Measurements from ENCODE around the gene ATP2A3. TPM values are rescaled to one million over a fixed set of nuclear protein-coding genes. Genes with fewer than 3 reads are reported as not detected.

The ATP2A3 gene
- total and polyA plus RNA-seq, 2 donors (not counting 3 experiments of a cell fraction or from before 2014, with no cell fraction given) = 0.37 to 0.55 TPM

DNA sequence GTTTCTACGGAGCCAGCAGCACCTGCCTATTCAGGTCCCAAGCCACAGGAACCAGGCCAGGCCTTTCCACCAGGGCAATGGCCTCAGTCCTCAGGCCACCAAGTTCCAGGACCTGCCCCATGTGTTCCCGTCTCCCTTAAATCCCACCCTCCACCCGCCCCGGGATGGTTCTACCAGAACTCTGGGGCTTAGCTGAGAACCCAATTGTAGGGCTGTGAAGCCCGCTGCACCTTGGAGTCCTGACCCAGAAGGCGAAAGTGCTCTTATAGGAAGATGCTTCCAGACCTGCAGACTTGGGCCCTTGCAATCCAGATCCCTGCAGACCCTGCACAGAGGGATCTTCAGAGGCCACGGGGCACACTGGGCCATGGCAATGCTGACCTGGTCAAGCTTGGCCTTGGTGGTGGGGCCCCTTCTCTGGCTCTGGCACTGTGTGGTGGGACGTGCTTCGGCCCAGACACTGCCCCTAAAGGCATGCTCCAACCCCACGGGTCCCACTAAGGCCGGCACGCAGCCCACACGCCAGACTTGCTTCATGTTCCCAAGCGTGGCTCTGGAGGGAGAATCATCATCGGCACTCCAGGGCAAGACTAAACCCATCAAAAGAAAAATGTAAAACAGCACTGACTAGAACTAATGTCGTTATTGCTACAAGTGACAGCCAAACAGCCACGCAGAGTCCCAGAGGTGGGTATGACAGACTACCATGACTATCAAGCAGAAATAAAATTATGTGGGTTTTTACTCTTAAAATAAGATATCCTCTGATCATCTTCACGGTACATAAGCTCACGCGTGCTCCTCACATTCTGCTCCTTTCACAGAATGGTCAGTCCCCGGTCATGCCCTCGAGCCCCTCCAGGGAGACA, 41.3 kb upstream of the ATP2A3 start:
- peaks cover 0 to 29% of the 10 kb centered on the region in 2 experiments for H3K36me3 ChIP-seq (ENCODE audit: control insufficient read depth in 2 of 2, extremely low read depth in 1 of 2, insufficient read depth in 2 of 2, low read length in 2 of 2)
- no peak overlapping the region for H3K27ac ChIP-seq (ENCODE audit: insufficient read depth, low read depth, low read length)
- H3K9me3 ChIP-seq (replicated peaks; ENCODE audit: control insufficient read depth, insufficient read depth, low read length) = no peaks in the 10 kb centered on the region
- BruUV-seq (replicated peaks) = no TSS peak
- H3K9ac ChIP-seq (replicated peaks; ENCODE audit: extremely low read depth, insufficient read depth, low read length) = no peak overlapping the region
- intact Hi-C loops (cut with micrococcal nuclease) (loop anchor here (2.0 kb wide), 1 partner anchor 41 kb away; the partner anchor contains the start of gene ATP2A3), dilution Hi-C loops (cut with MboI; ENCODE audit: extremely low pct_ligation_motif_present, low sequenced_read_pairs) (no loop called here)
- DNase-seq (ENCODE audit: low read depth, low spot score) (no peak), FAIRE-seq (no peak)
- H3K4me3 ChIP-seq (replicated peaks in 1 of 3; ENCODE audit: insufficient read depth in 1 of 3, low read depth in 1 of 3, low read length in 3 of 3) = no peak overlapping the region
- H3K79me2 ChIP-seq (ENCODE audit: control insufficient read depth, insufficient read depth, low read length) = no peaks in the 10 kb centered on the region
- no peaks in the 10 kb centered on the region for H4K20me1 ChIP-seq (replicated peaks; ENCODE audit: control insufficient read depth, extremely low read depth, insufficient read depth, low read length)
- H3K4me2 ChIP-seq (ENCODE audit: insufficient read depth, low read length) = no peak overlapping the region
- POLR2A ChIA-PET = no interaction called here
- no peak overlapping the region for H2AFZ ChIP-seq (ENCODE audit: low read depth, low read length)
- H3K4me1 ChIP-seq (ENCODE audit: control insufficient read depth, extremely low read depth, insufficient read depth, low read length) = peaks cover 9% of the 10 kb centered on the region
- no peaks in the 10 kb centered on the region for H3K9me1 ChIP-seq (replicated peaks; ENCODE audit: control insufficient read depth, extremely low read depth, insufficient read depth, low read length)
- CTCF ChIA-PET = interaction anchor here (0.7 to 7.3 kb wide), 8 partner anchors 39 to 268 kb away, joined by 3 to 84 read pairs (median 22); partner anchors contain the start of genes ATP2A3 and P2RX1
- H3K27me3 ChIP-seq (ENCODE audit: control insufficient read depth in 2 of 2, insufficient read depth in 2 of 2, low read length in 2 of 2) = no peaks in the 10 kb centered on the region
- TF ChIP-seq, protein P1, sequence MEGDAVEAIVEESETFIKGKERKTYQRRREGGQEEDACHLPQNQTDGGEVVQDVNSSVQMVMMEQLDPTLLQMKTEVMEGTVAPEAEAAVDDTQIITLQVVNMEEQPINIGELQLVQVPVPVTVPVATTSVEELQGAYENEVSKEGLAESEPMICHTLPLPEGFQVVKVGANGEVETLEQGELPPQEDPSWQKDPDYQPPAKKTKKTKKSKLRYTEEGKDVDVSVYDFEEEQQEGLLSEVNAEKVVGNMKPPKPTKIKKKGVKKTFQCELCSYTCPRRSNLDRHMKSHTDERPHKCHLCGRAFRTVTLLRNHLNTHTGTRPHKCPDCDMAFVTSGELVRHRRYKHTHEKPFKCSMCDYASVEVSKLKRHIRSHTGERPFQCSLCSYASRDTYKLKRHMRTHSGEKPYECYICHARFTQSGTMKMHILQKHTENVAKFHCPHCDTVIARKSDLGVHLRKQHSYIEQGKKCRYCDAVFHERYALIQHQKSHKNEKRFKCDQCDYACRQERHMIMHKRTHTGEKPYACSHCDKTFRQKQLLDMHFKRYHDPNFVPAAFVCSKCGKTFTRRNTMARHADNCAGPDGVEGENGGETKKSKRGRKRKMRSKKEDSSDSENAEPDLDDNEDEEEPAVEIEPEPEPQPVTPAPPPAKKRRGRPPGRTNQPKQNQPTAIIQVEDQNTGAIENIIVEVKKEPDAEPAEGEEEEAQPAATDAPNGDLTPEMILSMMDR (IDR thresholded peaks at IDR 0.05; ENCODE audit: extremely low read depth in 1 of 2, insufficient read depth in 1 of 2, low read depth in 1 of 2, low read length in 2 of 2) = no peak
- no peak for TF ChIP-seq POLR2A (IDR thresholded peaks at IDR 0.05; ENCODE audit: low read depth, low read length)
- TF ChIP-seq, protein P2, sequence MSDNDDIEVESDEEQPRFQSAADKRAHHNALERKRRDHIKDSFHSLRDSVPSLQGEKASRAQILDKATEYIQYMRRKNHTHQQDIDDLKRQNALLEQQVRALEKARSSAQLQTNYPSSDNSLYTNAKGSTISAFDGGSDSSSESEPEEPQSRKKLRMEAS (IDR thresholded peaks at IDR 0.05; ENCODE audit: insufficient read depth, insufficient read length) = no peak
- no peak for TF ChIP-seq GATA2 (IDR thresholded peaks at IDR 0.05; ENCODE audit: insufficient read depth, insufficient read length, low read depth, low read length)
- TF ChIP-seq FOS (IDR thresholded peaks at IDR 0.05; ENCODE audit: borderline replicate concordance, insufficient read depth, low read length) = no peak
- no peak for TF ChIP-seq EZH2 (IDR thresholded peaks at IDR 0.05; ENCODE audit: borderline replicate concordance, low read depth, low read length, severe bottlenecking)
- TF ChIP-seq POLR2AphosphoS5 (IDR thresholded peaks at IDR 0.05; ENCODE audit: insufficient read depth, low read depth, low read length) = no peak
- no peak for TF ChIP-seq JUN (IDR thresholded peaks at IDR 0.05; ENCODE audit: borderline replicate concordance, insufficient read depth, insufficient read length, low read depth)
- no peak for TF ChIP-seq MYC (IDR thresholded peaks at IDR 0.05; ENCODE audit: low read depth, low read length)
